ENCODE measurements around the gene C22orf31.

Gene C22orf31

GRCh38 chr22:29014773-29015172 lies 46.9 kb downstream of the C22orf31 start:
- Mint-ChIP-seq H3K36me3 (peaks cover 0 to 5% of the 10 kb centered on the region in 2 donors), H3K4me1 (peaks cover 6 to 17% of the 10 kb centered on the region in 2 donors), H3K27ac (no peak overlapping the region), H3K27me3 (peaks cover 18 to 20% of the 10 kb centered on the region in 2 donors), H3K4me3 (no peak overlapping the region), H3K9me3 (peaks cover 5 to 6% of the 10 kb centered on the region in 2 donors)
- ATAC-seq (replicated peaks) (no peak), DNase-seq (no peak)

DNA sequence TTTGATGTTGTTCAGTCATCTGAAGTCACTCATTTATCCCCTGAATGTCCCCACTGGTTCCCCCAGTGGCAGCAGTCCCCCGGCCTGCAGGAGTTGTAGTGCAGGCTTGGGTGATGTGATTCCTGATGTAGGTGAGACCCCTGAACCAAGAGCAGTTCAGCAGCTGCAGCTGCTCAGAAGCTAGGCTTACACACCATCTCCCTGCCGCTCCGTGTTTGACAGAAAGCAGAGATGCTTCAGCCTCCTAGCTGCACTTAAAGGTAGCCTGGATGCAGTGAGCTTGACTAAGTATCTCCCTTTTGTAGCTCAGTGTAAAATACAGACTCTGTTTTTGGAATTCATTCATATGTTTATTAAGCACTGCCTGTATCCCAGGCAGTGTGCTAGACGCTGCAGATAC lies 47.3 kb downstream of the C22orf31 start:
- no peak overlapping the region for H3K27ac Mint-ChIP-seq
- ATAC-seq (replicated peaks): no peak

GRCh38 chr22:29012952-29013351 lies 48.7 kb downstream of the C22orf31 start:
- DNase-seq (no peak), ATAC-seq (replicated peaks) (no peak)
- H3K27me3 Mint-ChIP-seq: peaks cover 14 to 15% of the 10 kb centered on the region in 2 donors
- H3K27ac Mint-ChIP-seq: no peak overlapping the region
- peaks cover 6 to 17% of the 10 kb centered on the region in 2 donors for H3K4me1 Mint-ChIP-seq
- H3K4me3 Mint-ChIP-seq: no peak overlapping the region
- H3K36me3 Mint-ChIP-seq: peaks cover 0 to 5% of the 10 kb centered on the region in 2 donors
- H3K9me3 Mint-ChIP-seq: peaks cover 0 to under 1% of the 10 kb centered on the region in 2 donors

More for the DNA sequence above, 47.3 kb downstream of the C22orf31 start:
- Mint-ChIP-seq H3K36me3 (peaks cover 0 to 5% of the 10 kb centered on the region in 2 donors), H3K27me3 (peaks cover 18 to 20% of the 10 kb centered on the region in 2 donors), H3K4me3 (no peak overlapping the region), H3K9me3 (peaks cover 5 to 6% of the 10 kb centered on the region in 2 donors), H3K4me1 (peaks cover 6 to 17% of the 10 kb centered on the region in 2 donors)
- no peak for DNase-seq

DNA sequence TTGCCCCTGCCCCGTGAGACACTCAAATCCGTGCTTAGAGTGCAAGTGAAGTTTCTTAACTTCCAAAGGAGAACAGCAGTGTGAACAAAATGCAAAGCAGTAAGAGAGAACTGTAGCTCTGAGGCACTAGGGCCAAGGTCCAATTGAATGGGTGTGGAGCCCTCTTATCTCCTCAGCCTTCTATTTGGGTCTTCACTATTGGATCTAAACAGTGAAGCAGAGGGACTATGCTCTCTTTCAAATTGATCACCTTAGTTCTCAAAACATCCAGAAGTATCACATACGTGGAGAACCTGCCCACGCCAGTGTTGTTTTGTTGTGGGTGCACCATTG lies 49.6 kb downstream of the C22orf31 start:
- no peak for DNase-seq
- Mint-ChIP-seq H3K27me3 (peaks cover 6 to 12% of the 10 kb centered on the region in 2 donors), H3K4me1 (peaks cover 6 to 13% of the 10 kb centered on the region in 2 donors), H3K36me3 (peaks cover 0 to 5% of the 10 kb centered on the region in 2 donors), H3K4me3 (no peak overlapping the region), H3K9me3 (no peaks in the 10 kb centered on the region), H3K27ac (no peak overlapping the region)
- ATAC-seq (replicated peaks): no peak

DNA sequence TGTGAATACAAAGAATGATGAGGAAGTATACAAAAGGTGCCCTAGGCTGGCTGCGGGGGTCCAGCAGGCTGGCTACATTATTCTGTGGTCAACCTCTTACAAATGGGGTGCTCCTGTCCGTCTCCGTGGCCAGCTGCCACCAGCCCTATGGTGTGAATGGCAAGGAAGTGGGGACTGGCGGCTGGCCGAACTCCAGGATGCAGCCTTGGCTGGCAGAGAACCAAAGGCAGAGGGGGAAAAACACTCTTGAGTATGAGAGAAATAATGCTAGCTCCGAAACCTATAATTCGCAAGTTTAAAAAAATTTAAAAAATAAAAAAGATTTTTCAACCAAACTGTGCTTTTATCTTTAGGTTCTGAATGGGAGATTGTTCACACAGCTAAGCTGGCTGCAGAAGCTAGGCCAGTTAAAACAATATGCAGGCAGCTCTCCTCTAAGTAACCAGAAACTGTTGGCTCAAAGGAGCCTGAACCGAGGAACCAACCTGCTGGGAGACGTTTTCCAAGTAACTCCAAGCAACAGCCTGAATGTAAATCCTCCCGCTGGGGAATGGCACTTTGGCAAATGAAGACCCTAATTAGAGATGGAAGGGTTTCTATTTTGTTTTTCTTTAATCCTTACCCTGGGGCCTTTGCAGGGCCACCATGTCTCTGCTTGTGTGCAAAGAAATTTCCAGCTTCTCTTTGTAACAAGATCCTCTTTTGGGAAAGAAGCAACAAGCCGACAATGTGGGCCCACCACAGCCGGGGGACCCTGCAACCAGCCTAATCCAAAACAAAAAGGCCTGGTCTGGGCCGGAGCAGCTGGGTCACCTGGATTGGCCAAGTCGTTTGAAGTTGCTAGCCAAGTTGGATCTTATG lies 50.2 kb downstream of the C22orf31 start:
- H3K36me3 Mint-ChIP-seq: peaks cover under 1 to 5% of the 10 kb centered on the region in 2 donors
- DNase-seq (no peak), ATAC-seq (replicated peaks) (no peak)
- peaks cover 10 to 17% of the 10 kb centered on the region in 2 donors for H3K27me3 Mint-ChIP-seq
- H3K27ac Mint-ChIP-seq: no peak overlapping the region
- H3K4me1 Mint-ChIP-seq: peaks cover 5 to 7% of the 10 kb centered on the region in 2 donors
- no peaks in the 10 kb centered on the region for H3K9me3 Mint-ChIP-seq
- no peak overlapping the region for H3K4me3 Mint-ChIP-seq

- peaks cover 17 to 36% of the 10 kb centered on the region in 2 donors for H3K27me3 Mint-ChIP-seq
- ATAC-seq (replicated peaks): no peak
Measured at GRCh38 chr22:29009148-29009547, 52.5 kb downstream of the C22orf31 start.

More at GRCh38 chr22:29009148-29009547, 52.5 kb downstream of the C22orf31 start:
- Mint-ChIP-seq H3K4me3 (no peak overlapping the region), H3K27ac (no peak overlapping the region), H3K36me3 (peaks cover 2 to 5% of the 10 kb centered on the region in 2 donors), H3K4me1 (no peaks in the 10 kb centered on the region), H3K9me3 (no peaks in the 10 kb centered on the region)
- DNase-seq: no peak
